Esophagus muscularis mucosa (tissue), 4 donors: ENCODE measurements around the gene DUSP12. TPM values are rescaled to one million over a fixed set of nuclear protein-coding genes. Genes with fewer than 3 reads are reported as not detected.
A peak's percentile ranks its signal among the peaks of the same experiment; 100 is the strongest.

Experiments
- DNase-seq: peaks from one replicate; pipeline ENCODE4 v3.0.0-alpha.2; 2017; ENCODE audit errors: extremely low spot score
- H3K27ac ChIP-seq, 4 donors: fragments of 200-600 bp; sonication (generic); replicated peaks in 1 of 4; 1 replicate in 3 of 4; 2 replicates in 1 of 4; pipeline ENCODE4 v1.5.1; 2016 to 2019; ENCODE audit warnings: mild to moderate bottlenecking in 1 of 4
- H3K27me3 ChIP-seq, 4 donors: fragments of 200-600 bp; sonication (generic); one replicate each; pipeline versions ENCODE4 v1.5.1 to v1.6.0; 2016 to 2019
- H3K36me3 ChIP-seq, 4 donors: fragments of 200-600 bp; sonication (generic); one replicate each; pipeline ENCODE4 v1.5.1; 2016 to 2019
- H3K4me1 ChIP-seq, 4 donors: fragments of 200-600 bp; sonication (generic); one replicate each; pipeline ENCODE4 v1.5.1; 2016 to 2019
- H3K4me3 ChIP-seq, 4 donors: fragments of 200-600 bp; sonication (generic); 1 replicate in 2 of 4; 2 replicates in 2 of 4; pipeline ENCODE4 v1.5.1; 2016 to 2019; ENCODE audit warnings: mild to moderate bottlenecking in 4 of 4, moderate library complexity in 1 of 4
- H3K9me3 ChIP-seq, 4 donors: fragments of 200-600 bp; sonication (generic); 1 replicate in 3 of 4; 2 replicates in 1 of 4; pipeline ENCODE4 v1.5.1; 2016 to 2019
- EP300 ChIP-seq: sonication (generic); formaldehyde crosslinking; IDR thresholded peaks from one replicate; pipeline ENCODE4 v1.6.1; 2017; ENCODE audit warnings: antibody characterized with exemption
- POLR2A ChIP-seq: fragments of 450-650 bp; IDR thresholded peaks from one replicate; pipeline ENCODE4 v1.6.1; 2017; ENCODE audit warnings: antibody characterized with exemption, moderate library complexity, mild to moderate bottlenecking, low read depth
- POLR2AphosphoS5 ChIP-seq, 2 donors: sonication (generic); formaldehyde crosslinking; IDR thresholded peaks; one replicate each; pipeline ENCODE4 v1.6.1; 2017; ENCODE audit warnings: antibody characterized with exemption in 2 of 2
- WGBS: methylation state at CpG from one replicate; pipeline ENCODE4 v1.1.5; 2018; 5-methylcytosine and 5-hydroxymethylcytosine counted together
- intact Hi-C: fragments of 100-400 bp; cut with DNase I; formaldehyde crosslinking; loops from one replicate; pipeline ENCODE4 v1.15.1; 2023
- small RNA-seq, 3 donors: library from RNA; depleted of rRNA; stranded (forward); fragments of <200 nt; gene quantifications; one replicate each; pipeline ENCODE3, GENCODE V24; 2016
- total RNA-seq, 4 donors: library from RNA; depleted of rRNA; stranded (reverse); fragments of >200 nt; gene quantifications; one replicate each; pipeline versions ENCODE4 v1.1.0 to v1.2.1, GENCODE V29; 2016
- TF ChIP-seq, protein P1 (sequence below), 3 experiments: fragments of 200-600 bp in 2 of 3; fragments of 450-650 bp in 1 of 3; sonication (generic) in 2 of 3; IDR thresholded peaks; one replicate each; pipeline ENCODE4 v1.5.1; 2017 to 2019; ENCODE audit warnings: antibody characterized with exemption in 3 of 3, mild to moderate bottlenecking in 2 of 3, moderate library complexity in 1 of 3

The DUSP12 gene
- total RNA-seq, 4 donors from 2014 or later = 12.5 to 26.1 (median 22.8) TPM

DNA sequence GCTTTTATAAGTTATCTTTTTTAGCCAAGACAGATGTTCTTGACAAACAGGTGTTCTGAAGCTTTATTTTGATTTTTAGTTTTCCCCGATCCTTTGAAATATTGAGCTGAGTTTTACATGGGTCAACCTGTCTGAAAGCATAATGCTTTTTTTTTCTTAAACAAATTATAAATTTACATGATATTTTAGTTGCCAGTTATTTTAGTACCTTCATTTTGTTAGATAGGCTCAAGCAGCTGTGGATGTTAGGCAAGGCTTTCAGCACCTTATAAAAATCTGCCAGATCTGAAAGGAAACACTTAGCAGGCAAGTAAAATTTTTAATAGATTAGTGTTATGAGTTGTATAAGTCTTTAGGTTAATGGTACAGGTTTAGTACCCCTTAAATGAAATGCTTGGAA, 50.2 kb downstream of the DUSP12 start:
- WGBS = 91% methylated on average over 1 of the region's 1 CpG
- no peak overlapping the region for H3K27ac ChIP-seq
- H3K4me3 ChIP-seq = no peak overlapping the region
- peaks cover 8 to 80% (median 42%) of the 10 kb centered on the region in 4 donors for H3K36me3 ChIP-seq
- H3K4me1 ChIP-seq = peaks cover 0 to 21% (median 20%) of the 10 kb centered on the region in 4 donors
- DNase-seq = no peak
- no peaks in the 10 kb centered on the region for H3K9me3 ChIP-seq
- H3K27me3 ChIP-seq = no peaks in the 10 kb centered on the region
- TF ChIP-seq, protein P1, sequence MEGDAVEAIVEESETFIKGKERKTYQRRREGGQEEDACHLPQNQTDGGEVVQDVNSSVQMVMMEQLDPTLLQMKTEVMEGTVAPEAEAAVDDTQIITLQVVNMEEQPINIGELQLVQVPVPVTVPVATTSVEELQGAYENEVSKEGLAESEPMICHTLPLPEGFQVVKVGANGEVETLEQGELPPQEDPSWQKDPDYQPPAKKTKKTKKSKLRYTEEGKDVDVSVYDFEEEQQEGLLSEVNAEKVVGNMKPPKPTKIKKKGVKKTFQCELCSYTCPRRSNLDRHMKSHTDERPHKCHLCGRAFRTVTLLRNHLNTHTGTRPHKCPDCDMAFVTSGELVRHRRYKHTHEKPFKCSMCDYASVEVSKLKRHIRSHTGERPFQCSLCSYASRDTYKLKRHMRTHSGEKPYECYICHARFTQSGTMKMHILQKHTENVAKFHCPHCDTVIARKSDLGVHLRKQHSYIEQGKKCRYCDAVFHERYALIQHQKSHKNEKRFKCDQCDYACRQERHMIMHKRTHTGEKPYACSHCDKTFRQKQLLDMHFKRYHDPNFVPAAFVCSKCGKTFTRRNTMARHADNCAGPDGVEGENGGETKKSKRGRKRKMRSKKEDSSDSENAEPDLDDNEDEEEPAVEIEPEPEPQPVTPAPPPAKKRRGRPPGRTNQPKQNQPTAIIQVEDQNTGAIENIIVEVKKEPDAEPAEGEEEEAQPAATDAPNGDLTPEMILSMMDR (IDR thresholded peaks at IDR 0.05) = no peak
- TF ChIP-seq EP300 (no peak), POLR2AphosphoS5 (IDR thresholded peaks at IDR 0.05) (no peak), POLR2A (no peak)
- intact Hi-C loops = no loop called here

DNA sequence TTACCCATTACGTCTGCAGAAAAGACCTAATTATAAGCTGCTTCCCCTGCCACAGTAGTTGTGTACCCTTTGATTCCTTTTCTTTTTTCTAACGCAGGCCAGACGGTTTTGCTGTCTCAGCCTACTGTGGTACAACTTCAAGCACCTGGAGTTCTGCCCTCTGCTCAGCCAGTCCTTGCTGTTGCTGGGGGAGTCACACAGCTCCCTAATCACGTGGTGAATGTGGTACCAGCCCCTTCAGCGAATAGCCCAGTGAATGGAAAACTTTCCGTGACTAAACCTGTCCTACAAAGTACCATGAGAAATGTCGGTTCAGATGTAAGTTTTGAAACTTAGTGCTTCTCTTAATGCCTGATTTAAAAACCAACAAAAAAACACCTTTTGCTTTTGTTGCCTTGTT, 52.4 kb downstream of the DUSP12 start:
- TF ChIP-seq POLR2AphosphoS5 (IDR thresholded peaks at IDR 0.05) = peak in 1 of 2 donors; percentile 21
- TF ChIP-seq POLR2A = no peak
- TF ChIP-seq, protein P1 (IDR thresholded peaks at IDR 0.05) = no peak
- TF ChIP-seq EP300 = no peak
- Histone ChIP-seq H3K4me3 (no peak overlapping the region), H3K4me1 (peaks cover 0 to 42% (median 40%) of the 10 kb centered on the region in 4 donors), H3K36me3 (peaks cover 6 to 58% (median 30%) of the 10 kb centered on the region in 4 donors), H3K27me3 (no peaks in the 10 kb centered on the region), H3K27ac (peak overlapping the region in 3 of 4 donors; percentile 2 to 4 (median 3)), H3K9me3 (no peaks in the 10 kb centered on the region)
- DNase-seq = no peak
- intact Hi-C loops = no loop called here
- WGBS = 66% methylated on average over 7 of the region's 7 CpGs

DNA sequence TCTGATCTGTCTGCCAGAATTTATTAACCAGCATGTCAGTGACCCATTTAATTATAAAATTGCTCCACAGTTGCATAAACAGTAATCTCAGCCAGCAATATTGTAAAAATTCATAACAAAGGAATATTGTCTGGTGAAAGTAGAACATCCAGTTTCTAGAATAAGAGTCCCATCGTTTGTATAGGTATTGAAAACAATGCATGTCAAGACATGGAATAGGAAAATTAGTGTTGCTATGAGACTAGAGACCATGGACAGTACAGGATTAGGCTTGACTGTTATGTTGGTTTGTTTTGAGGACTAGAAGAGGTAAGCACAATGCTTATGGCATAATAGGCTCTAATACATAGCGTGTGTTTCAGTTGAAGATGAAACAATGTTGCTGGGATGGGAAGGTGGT, 53.6 kb downstream of the DUSP12 start:
- 71% methylated on average over 2 of the region's 2 CpGs for WGBS
- TF ChIP-seq, protein P1 (IDR thresholded peaks at IDR 0.05) = no peak
- TF ChIP-seq EP300 (no peak), POLR2A (no peak), POLR2AphosphoS5 (IDR thresholded peaks at IDR 0.05) (no peak)
- Histone ChIP-seq H3K36me3 (peaks cover 0 to 46% (median 19%) of the 10 kb centered on the region in 4 donors), H3K4me1 (peaks cover 0 to 53% (median 49%) of the 10 kb centered on the region in 4 donors), H3K4me3 (no peak overlapping the region), H3K27ac (peak overlapping the region in 1 of 4 donors; percentile 0), H3K9me3 (no peaks in the 10 kb centered on the region), H3K27me3 (no peaks in the 10 kb centered on the region)
- intact Hi-C loops = no loop called here
- no peak for DNase-seq

DNA sequence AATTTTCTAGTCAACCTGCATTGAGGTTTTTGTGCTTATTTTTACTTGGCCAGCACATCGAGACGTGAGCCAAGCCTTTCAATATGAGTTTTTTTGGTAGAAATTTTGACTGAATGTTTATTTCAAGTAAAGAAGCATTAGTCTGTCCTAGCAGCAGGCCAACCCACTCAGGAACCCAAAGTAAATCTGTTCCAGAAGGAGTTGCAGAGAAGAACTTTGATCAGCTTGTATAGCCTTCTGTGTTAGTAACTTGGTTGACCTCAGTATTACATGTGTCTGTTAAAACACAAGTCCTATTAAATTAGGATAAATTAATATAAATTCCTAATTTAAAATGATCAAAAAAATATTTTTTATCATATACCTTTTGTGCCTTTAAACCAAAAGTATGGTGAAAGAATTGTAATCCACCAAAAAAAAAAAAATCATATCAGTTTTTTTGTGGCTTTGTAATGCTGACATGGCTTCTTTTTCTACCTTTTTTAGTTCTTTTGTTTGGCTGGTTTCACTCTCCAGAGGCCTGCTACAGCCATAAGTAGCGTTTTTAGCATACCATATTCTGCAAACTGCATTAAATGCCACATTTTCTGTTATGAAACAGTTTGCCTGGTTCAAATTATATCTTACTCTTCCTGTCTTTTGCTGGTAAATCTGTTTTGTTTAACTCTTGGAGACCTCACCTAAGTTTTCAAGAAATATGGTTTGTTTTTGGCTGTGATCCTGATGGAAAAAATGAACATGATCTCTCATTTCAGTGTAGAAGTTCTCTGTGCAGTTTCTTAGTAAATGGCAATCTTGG, 56.0 kb downstream of the DUSP12 start:
- no peaks in the 10 kb centered on the region for H3K9me3 ChIP-seq
- intact Hi-C loops = no loop called here
- peak overlapping the region in 2 of 4 donors; percentile 3 to 12 for H3K27ac ChIP-seq
- H3K4me3 ChIP-seq = no peak overlapping the region
- DNase-seq = no peak
- peaks cover 0 to 59% (median 51%) of the 10 kb centered on the region in 4 donors for H3K4me1 ChIP-seq
- 52% methylated on average over 3 of the region's 3 CpGs for WGBS
- H3K27me3 ChIP-seq = no peaks in the 10 kb centered on the region
- TF ChIP-seq, protein P1 (IDR thresholded peaks at IDR 0.05) = no peak
- TF ChIP-seq EP300 (no peak), POLR2A (no peak), POLR2AphosphoS5 (IDR thresholded peaks at IDR 0.05) (no peak)
- H3K36me3 ChIP-seq = peaks cover 6 to 40% (median 15%) of the 10 kb centered on the region in 4 donors

Small RNA genes within 50 kb of the gene (small RNA-seq; reads per million reads assigned to genes)
- 0 reads per million in 3 donors for gene RN7SL466P

Other genes with a start within 250 kb of the DUSP12 start
- 10 to 100 TPM; 19.0 to 89.0 (median 31.2) TPM for gene FCGR2A, start 244.3 kb upstream of the DUSP12 start, total RNA-seq
- 1 to 10 TPM; 1.8 to 6.5 (median 3.3) TPM for gene HSPA6, start 225.2 kb upstream of the DUSP12 start, total RNA-seq
- gene FCGR3A, start 200.0 kb upstream of the DUSP12 start, total RNA-seq = 10 to 100 TPM in 2 of 4 donors, 1 to 10 TPM in 2; 7.6 to 18.7 (median 10.2) TPM
- 1 to 10 TPM in 2 of 4 donors, under 1 TPM in 1, not detected in 1; 0.17 to 5.0 (median 2.1) TPM for gene FCGR3B, start 118.6 kb upstream of the DUSP12 start, total RNA-seq
- 10 to 100 TPM; 12.7 to 39.8 (median 27.0) TPM for gene FCGR2B, start 86.6 kb upstream of the DUSP12 start, total RNA-seq
- gene FCRLA, start 42.6 kb upstream of the DUSP12 start, total RNA-seq = under 1 TPM in 2 of 4 donors, not detected in 2; 0.33 to 0.75 TPM
- 1 to 10 TPM in 1 of 4 donors, under 1 TPM in 2, not detected in 1; 0.34 to 1.3 (median 0.65) TPM for gene FCRLB, start 28.2 kb upstream of the DUSP12 start, total RNA-seq
- gene ATF6, start 16.5 kb downstream of the DUSP12 start, total RNA-seq = 10 to 100 TPM; 24.5 to 30.6 (median 27.4) TPM